SIG-M5 (cell line): ENCODE data around the gene CISH.

Source experiments
- DNase-seq: peaks from one replicate; lab custom pipeline; 2025; lab: John Stamatoyannopoulos, UW

Gene CISH

GRCh38 chr3:50611464-50612233 lies at the start of gene CISH:
Gene CISH (minus strand): TSS chr3:50611774. CDS start chr3:50611650, 124 bp downstream.
- peak; percentile 59 for DNase-seq

DNA sequence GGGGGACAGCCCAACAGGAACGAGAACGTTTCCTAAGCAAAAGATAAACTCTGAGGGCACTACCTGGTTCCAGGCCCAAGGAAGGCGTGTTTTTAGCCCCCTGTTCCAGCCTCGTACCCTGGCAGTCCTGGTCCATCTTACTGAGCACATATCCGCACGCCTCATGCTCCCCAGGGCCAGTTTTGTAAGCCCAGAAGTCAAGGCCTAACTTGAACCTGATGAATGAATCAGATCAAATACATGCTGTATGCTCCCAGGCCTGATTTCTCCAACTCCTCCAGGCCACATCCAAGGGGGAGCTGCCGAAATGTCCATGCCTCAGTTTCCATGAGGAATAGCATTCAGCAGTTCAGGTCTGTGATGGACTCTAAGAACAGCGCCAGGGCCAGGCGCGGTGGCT lies 48.8 kb upstream of the CISH start:
- no peak for DNase-seq

- no peak for DNase-seq
These were observed 47.3 kb upstream of the CISH start for GRCh38 chr3:50658831-50659230.

DNA sequence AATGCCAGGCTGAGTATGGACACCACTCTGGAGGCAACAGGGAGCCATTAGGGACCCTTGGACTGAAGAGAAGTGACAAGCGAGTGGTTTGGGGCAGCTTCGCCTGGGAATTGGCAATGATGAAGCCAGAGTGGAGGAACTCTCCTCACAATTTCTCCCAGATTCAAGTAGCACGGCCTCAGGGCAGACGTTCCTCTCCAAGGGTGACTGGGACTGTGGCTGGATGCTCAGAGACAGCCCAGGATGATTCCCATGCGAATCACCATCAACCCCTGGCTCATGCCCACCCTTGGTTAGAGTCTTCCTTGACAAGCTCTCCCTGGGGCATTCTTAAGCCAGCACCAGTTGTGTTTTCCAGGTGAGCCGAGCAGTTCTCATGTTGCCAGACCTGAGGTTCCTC lies 46.8 kb upstream of the CISH start:
- DNase-seq, result no peak

DNA sequence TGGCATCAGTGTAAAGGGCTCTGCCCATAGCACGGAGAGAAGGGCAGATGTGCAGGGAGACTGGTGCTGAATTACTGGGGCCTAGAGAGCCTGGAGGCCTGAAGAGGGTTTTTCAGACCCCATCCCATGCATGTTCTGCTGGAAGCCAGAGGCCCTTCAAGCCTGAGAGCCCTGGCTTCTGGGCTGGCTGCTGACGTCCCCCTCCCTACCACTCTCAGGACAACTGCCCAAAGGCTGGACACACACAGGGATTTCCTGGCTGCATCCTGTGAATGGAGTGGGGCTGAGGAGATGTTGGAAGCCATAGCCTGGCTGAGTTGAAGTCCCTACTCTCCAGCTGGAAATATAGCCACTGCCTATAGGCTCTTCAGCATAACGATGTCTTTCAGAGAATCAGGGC lies 46.2 kb upstream of the CISH start:
- no peak for DNase-seq

- no peak for DNase-seq
These were observed 45.8 kb upstream of the CISH start for GRCh38 chr3:50657407-50657806.

DNA sequence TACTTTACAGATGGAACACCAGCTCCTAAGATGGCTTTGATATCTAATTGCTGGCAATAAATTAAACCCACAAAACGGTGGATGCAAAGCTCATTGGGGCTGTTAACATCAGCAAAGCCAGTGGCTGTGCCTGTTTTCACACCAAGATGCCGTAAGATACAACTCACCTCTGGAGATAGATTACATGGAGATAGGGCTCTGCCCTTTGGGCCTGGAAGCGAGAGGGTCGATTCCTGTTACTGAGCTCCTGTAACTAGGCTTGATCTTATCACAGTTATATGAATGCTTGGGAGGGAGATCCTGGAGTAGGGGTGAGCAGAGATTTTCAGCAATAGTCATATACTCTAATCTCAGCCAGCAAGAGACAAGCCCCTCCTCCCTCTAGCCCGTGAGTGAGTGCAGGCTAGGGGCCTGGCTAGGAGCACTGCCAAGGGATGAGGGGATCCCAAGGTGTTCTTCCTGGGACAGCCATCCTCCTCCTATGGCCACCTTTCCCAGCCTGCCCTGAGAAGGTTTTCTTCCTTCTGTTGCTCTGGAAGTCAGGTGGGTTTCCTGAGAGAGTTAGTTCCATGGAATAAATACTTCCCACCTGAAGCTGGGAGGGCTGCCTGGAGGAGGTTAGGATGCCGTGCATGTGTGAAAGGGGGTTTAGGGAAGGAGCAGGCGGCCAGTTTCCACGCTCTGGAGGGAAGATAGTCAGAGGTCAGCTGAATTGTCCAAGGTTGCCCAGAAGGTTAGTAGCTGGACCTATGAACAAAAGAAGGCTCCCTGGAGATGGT lies 45.0 kb upstream of the CISH start:
- no peak for DNase-seq

DNA sequence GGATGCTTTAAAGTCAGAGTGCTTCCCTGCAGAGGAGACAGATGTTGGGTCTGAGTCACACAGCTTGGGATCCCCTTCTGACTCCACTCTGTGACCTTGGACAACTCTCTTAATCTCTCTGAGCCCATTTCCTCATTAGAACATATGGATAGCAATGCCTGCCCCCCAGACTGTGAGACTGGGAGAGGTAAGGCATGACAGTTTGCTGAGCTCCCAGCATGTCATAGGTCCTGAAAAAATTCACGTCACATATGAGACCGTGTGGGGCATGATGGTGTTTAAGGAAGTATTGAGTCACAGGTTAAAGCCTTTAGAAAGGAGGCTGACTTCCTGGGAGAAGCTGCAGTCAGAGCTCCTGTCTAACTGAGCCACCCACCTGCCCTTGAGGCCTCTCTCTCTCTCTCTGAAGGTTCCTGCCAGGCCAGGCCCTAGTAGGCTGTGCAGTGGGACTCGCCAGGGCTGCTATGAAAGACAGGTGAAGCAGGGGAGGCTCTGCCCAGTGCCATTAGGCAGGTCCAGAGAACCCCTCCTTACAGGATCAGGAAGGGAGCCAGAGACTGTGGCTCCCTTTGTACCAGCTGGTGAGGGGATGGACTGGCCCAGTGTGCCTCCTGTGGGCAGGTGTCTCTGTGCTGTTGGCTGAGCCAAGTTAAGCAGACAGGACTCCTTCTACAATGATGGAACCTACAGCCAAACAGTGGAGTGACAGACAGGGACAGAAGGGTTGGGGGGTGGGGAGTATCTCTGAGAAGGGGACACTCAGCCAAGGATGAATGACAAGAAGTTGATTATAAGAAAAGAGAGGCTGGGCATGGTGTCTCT lies 43.6 kb upstream of the CISH start:
- DNase-seq, result no peak

GRCh38 chr3:50653937-50654595 lies 42.5 kb upstream of the CISH start:
- DNase-seq, result no peak

DNA sequence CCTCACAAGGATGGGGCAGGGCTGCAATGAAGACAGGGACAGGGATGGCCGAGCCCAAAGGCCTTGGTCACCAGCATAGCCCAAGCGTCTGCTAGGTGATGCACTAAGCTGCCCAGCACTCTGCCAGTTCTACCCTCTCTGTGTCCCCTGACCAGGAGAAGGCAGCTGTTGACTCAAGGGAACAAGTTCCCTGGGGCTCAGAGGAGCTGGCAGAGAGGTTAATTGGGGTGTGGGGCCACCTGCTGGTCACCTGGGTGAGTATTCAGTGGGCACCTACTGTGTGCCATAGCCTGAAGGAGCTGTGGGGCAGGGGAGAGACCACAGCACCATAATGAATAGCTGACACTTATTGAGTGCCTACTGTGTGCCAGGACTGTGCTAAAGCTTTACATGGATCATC lies 41.1 kb upstream of the CISH start:
- DNase-seq, result no peak

DNA sequence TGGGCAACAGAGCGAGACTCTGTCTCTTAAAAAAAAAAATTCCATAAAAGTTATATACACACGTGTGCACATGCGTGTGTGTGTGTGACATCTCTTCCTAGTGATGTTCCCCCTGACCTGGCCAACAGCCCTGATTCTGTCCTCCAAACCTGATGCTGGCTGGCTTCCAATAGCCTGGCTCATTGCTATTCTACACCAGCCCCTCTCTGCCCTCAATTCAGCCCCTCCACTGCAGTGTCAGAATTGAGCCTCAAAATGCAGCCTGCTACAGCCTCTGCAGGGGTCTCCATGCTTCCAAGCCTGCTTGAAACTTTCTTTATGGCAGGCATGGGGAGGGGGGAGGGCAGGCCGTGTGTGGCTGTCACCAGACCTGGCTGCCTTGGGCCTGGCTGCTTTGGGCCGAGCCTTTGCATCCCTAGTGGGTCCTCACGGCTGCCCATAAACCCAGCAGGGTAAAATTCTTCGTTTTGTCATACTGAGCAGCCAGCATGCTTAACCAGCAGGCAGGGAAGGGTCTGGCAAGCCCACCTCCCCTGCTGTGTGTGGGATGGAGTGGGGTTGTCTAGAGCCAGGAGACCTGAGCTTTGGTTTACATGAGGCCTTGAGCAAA lies 40.5 kb upstream of the CISH start:
- DNase-seq, result no peak

- no peak for DNase-seq
These were observed 39.9 kb upstream of the CISH start for GRCh38 chr3:50651445-50651844.

GRCh38 chr3:50650018-50650417 lies 38.4 kb upstream of the CISH start:
- DNase-seq, result no peak

GRCh38 chr3:50649451-50649931 lies 37.9 kb upstream of the CISH start:
- no peak for DNase-seq

DNA sequence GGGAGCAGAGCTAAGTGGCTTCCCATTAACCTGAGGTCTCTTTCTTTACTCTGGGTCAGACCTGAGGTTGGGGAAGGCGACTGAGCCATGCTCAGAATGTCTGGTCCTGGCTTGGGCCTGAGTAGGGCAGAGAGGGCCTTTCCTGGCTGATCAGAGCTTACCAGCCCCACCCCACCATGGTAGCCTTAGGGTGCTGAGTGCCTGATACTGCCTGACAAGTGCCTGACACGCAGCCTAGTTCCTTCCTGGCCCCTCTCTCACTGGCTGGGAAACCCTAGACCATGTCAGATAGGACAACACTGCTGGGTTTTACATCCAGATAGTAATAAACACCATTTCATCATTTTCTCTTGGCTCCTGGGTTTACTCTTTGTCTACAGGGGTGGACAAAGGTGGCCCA lies 37.4 kb upstream of the CISH start:
- DNase-seq, result no peak

GRCh38 chr3:50648313-50648712 lies 36.7 kb upstream of the CISH start:
- no peak for DNase-seq

DNA sequence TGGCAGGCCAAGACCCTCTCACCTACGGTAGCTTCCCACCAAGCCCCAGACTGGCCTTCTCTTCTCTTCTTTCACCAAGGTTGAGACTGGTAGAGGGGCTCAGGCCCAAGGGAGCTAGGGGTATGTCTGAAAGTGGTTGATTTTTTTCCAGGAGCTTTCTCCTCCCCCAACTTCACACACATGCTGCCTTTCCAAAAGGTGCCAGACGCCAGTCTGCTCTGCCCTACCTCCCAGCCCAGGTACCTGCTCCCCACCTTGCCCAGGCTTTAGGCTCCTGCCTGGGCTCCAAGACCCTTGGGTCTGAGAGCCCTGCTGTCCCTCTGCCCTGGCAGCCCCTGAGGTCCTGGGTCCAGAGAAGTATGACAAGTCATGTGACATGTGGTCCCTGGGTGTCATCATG lies 33.8 kb upstream of the CISH start:
- no peak for DNase-seq

DNA sequence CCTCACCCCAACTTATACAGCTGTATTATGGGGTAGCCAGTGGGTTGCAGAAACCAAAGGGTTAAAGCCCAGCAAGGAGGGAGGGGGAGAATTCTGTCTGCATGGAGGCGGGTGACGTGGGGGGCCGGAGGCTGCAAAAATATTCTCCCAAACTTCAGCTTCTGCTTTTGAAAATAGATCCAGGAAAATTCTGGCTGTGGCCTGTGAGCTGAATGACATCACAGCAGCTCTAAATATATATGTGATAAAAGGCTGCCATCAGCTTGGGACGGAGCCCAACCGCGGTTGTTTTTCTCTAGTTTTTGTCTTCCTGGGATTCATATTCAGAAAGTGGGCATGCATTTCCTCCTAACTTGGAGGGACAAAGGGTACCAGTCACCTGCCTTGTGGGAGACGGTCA lies 33.0 kb upstream of the CISH start:
- no peak for DNase-seq

GRCh38 chr3:50642382-50642781 lies 30.8 kb upstream of the CISH start:
- DNase-seq, result no peak

DNA sequence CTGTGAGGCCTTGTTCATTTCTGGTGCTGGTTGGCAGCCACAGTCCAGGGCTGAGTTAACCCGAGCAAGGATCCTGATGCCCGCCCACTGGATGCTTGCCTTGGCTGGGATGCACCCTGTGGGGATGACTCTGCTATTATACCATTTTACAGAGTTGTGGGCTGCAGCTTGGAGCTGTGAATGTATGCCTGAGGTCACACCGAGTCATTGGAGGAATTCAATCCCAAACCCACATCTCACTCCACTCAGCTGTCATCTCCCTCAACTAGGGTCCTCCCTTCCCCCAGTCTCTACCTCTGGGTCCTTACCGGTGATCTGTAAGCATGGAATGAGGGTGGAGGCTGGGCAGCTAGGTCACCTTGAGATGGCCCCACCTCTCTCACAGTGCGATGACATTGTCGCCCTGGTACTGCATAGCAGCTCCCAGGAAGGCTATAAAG lies 27.5 kb upstream of the CISH start:
- no peak for DNase-seq

DNA sequence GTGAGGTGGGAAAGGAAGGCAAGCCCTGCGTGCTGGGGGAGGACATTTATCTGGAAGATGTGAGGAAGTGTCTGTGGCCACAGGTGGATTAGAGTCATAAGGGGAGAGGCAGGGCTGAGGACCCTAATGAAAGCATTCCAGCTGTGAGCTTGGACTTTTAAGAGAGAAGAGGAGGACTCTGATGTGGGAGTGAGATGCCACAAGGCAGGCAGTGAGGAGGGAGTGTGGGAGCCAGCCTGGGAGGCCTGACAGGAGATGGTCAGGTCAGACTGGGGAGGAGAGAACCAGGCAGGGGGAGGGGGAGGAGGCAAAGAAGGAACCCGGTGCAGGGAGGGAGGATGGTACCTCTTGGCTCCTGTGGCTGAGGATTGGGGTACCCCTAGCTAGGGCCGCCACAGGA lies 26.4 kb upstream of the CISH start:
- no peak for DNase-seq

GRCh38 chr3:50637011-50637410 lies 25.4 kb upstream of the CISH start:
- DNase-seq, result no peak
